GM18526 (cell line): ENCODE measurements around the gene ACAP3.

Experiments used
- POLR2A ChIP-seq: IDR thresholded peaks from 3 replicates; pipeline ENCODE4 v1.6.1; 2011; ENCODE audit not compliant: insufficient read length; ENCODE audit errors: extremely low read depth

ACAP3 gene

GRCh38 chr1:1247341-1247913 is 60.3 kb downstream of the ACAP3 start:
- TF ChIP-seq POLR2A: no peak

GRCh38 chr1:1246577-1247340 is 61.0 kb downstream of the ACAP3 start, which contains the start of gene C1QTNF12:
C1QTNF12 (minus strand) TSS chr1:1246722; CDS start chr1:1246690, 32 bp downstream.
- TF ChIP-seq POLR2A: no peak

- TF ChIP-seq POLR2A: no peak
These were observed 61.7 kb downstream of the ACAP3 start for GRCh38 chr1:1245817-1246576.

GRCh38 chr1:1245178-1245816 is 62.4 kb downstream of the ACAP3 start:
- TF ChIP-seq POLR2A: no peak

- no peak for TF ChIP-seq POLR2A
These were observed 63.4 kb downstream of the ACAP3 start for GRCh38 chr1:1244192-1244811.

- TF ChIP-seq POLR2A: no peak
These were observed 63.9 kb downstream of the ACAP3 start for GRCh38 chr1:1243807-1244191.

GRCh38 chr1:1243266-1243660 is 64.5 kb downstream of the ACAP3 start:
- no peak for TF ChIP-seq POLR2A

GRCh38 chr1:1242461-1243265 is 65.1 kb downstream of the ACAP3 start:
- TF ChIP-seq POLR2A: no peak
